ENCODE measurements around the gene RHD. TPM values are rescaled to one million over a fixed set of nuclear protein-coding genes. Genes with fewer than 3 reads are reported as not detected.

RHD gene
- polyA plus RNA-seq, 3 donors, result 0.53 TPM; not detected in 2

Other genes with a start within 250 kb of the RHD start
- 10 to 100 TPM; 32.0 to 52.9 (median 45.1) TPM for gene SYF2, start 40.0 kb upstream of the RHD start, polyA plus RNA-seq
- 100 to 1,000 TPM in 1 of 3 donors, 10 to 100 TPM in 2; 23.6 to 272 (median 30.2) TPM for gene RSRP1, start 25.1 kb upstream of the RHD start, polyA plus RNA-seq
- gene TMEM50A, start 65.8 kb downstream of the RHD start, polyA plus RNA-seq, result 100 to 1,000 TPM in 2 of 3 donors, 10 to 100 TPM in 1; 61.1 to 305 (median 277) TPM
- gene RHCE, start 148.3 kb downstream of the RHD start, polyA plus RNA-seq, result under 1 TPM in 1 of 3 donors, not detected in 2; 0.47 TPM
- gene MACO1, start 158.4 kb downstream of the RHD start, polyA plus RNA-seq, result 1 to 10 TPM; 2.6 to 4.1 (median 3.9) TPM

Measured in CD14-positive monocyte (primary cell).